CD4-positive, CD25-positive, alpha-beta regulatory T cell (primary cell): ENCODE measurements around the gene HMG20B. TPM values are rescaled to one million over a fixed set of nuclear protein-coding genes. Genes with fewer than 3 reads are reported as not detected.

Source experiments
- ATAC-seq, 2 donors: fragments of 150-1000 bp; cut with Tn5 transposase; one replicate each; pipeline ENCODE4 v1.10.0; 2021; ENCODE audit warnings: low read depth in 2 of 2, moderate number of reproducible peaks in 2 of 2, moderate library complexity in 1 of 2
- DNase-seq, 3 donors: peaks; one replicate each; pipeline versions ENCODE4 v3.0.0 to v3.0.0-alpha.2; 2012 to 2022; ENCODE audit warnings: mixed read lengths in 1 of 3
- H3K27ac ChIP-seq: one replicate; pipeline ENCODE4 v1.7.0; 2013; ENCODE audit warnings: mild to moderate bottlenecking, low read length; ENCODE audit not compliant: insufficient read depth, poor library complexity, severe bottlenecking
- H3K27me3 ChIP-seq: one replicate; pipeline ENCODE4 v1.7.0; 2013; ENCODE audit warnings: low read length; ENCODE audit not compliant: control insufficient read depth, insufficient read depth
- H3K36me3 ChIP-seq: one replicate; pipeline ENCODE4 v1.7.0; 2013; ENCODE audit warnings: mild to moderate bottlenecking, low read length, moderate library complexity; ENCODE audit not compliant: control insufficient read depth, insufficient read depth
- H3K4me1 ChIP-seq: 2 replicates; pipeline ENCODE4 v1.7.0; 2013; ENCODE audit warnings: mild to moderate bottlenecking, low read length; ENCODE audit not compliant: insufficient read depth, control insufficient read depth, poor library complexity, severe bottlenecking
- H3K4me3 ChIP-seq: one replicate; pipeline ENCODE4 v1.7.0; 2013; ENCODE audit warnings: low read depth, mild to moderate bottlenecking, low read length, moderate library complexity
- H3K9me3 ChIP-seq, 2 experiments: 1 replicate in 1 of 2; 2 replicates in 1 of 2; pipeline ENCODE4 v1.7.0; 2013; ENCODE audit warnings: low read length in 2 of 2, mild to moderate bottlenecking in 1 of 2, moderate library complexity in 1 of 2; ENCODE audit not compliant: control insufficient read depth in 2 of 2
- H3K27ac Mint-ChIP-seq, 3 donors: one replicate each; pipeline ENCODE4 v1.8.0; 2020 to 2022; ENCODE audit warnings: mild to moderate bottlenecking in 3 of 3, mixed read lengths in 3 of 3, moderate library complexity in 2 of 3
- H3K27me3 Mint-ChIP-seq: one replicate; pipeline ENCODE4 v1.8.0; 2022; ENCODE audit warnings: mild to moderate bottlenecking, mixed read lengths
- H3K36me3 Mint-ChIP-seq: one replicate; pipeline ENCODE4 v1.8.0; 2020; ENCODE audit warnings: mixed read lengths
- H3K4me1 Mint-ChIP-seq, 4 donors: one replicate each; pipeline ENCODE4 v1.8.0; 2020 to 2022; ENCODE audit warnings: mixed read lengths in 4 of 4, mild to moderate bottlenecking in 1 of 4
- H3K4me3 Mint-ChIP-seq, 4 donors: one replicate each; pipeline ENCODE4 v1.8.0; 2020 to 2022; ENCODE audit warnings: mild to moderate bottlenecking in 4 of 4, mixed read lengths in 4 of 4, moderate library complexity in 3 of 4
- H3K9me3 Mint-ChIP-seq, 7 donors: one replicate each; pipeline ENCODE4 v1.8.0; 2020 to 2022; ENCODE audit warnings: mixed read lengths in 7 of 7, mild to moderate bottlenecking in 3 of 7, moderate library complexity in 2 of 7
- polyA plus RNA-seq, 4 donors: library from polyadenylated mRNA; unstranded; fragments of 300-500 nt; fragmentation: Illumina TruSeq; gene quantifications; one replicate each; pipeline ENCODE4 v1.2.3, GENCODE V29; 2021
- total RNA-seq: library from RNA; stranded (reverse); gene quantifications from one replicate; pipeline ENCODE4 v1.2.3, GENCODE V29; 2022

Gene HMG20B
- 47.8 TPM for total RNA-seq
- 10 to 100 TPM; 35.4 to 49.3 (median 40.6) TPM for polyA plus RNA-seq

DNA sequence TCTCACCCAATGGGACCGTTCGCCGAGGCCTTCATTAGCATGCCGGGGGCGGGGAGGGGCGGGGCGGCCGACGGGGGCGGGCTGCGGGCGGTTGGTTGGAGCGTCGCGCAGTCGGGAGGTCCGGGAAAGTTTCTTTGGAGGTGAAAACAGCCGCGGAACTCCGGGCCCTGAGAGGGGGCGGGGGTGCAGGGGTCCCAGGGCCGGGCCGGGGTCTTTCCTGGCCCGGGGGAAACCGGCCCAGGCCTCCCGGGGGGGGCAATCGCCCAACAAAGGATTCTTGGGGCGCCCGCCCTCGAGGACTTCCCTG, at the start of gene HMG20B:
TSS of gene HMG20B (plus strand) at position 90 of the 307 bp plus-strand sequence. CDS start 366 bp downstream, outside the sequence.
- H3K9me3 Mint-ChIP-seq: no peaks in the 10 kb centered on the region
- peak within 1 kb of the TSS; percentile 67 for H3K27ac ChIP-seq
- DNase-seq: no peak
- peaks cover 0 to 22% (median 8%) of the 10 kb centered on the region in 4 donors for H3K4me1 Mint-ChIP-seq
- H3K27me3 ChIP-seq: no peaks in the 10 kb centered on the region
- H3K4me1 ChIP-seq: peaks cover 19% of the 10 kb centered on the region
- H3K27me3 Mint-ChIP-seq: no peaks in the 10 kb centered on the region
- H3K27ac Mint-ChIP-seq: peak within 1 kb of the TSS; percentile 67 to 90 (median 75)
- H3K36me3 Mint-ChIP-seq: peaks cover 7% of the 10 kb centered on the region
- no peaks in the 10 kb centered on the region for H3K36me3 ChIP-seq
- H3K4me3 ChIP-seq: peak within 1 kb of the TSS; percentile 70
- no peak for ATAC-seq
- H3K4me3 Mint-ChIP-seq: peak within 1 kb of the TSS; percentile 86 to 90 (median 87)
- no peaks in the 10 kb centered on the region for H3K9me3 ChIP-seq

DNA sequence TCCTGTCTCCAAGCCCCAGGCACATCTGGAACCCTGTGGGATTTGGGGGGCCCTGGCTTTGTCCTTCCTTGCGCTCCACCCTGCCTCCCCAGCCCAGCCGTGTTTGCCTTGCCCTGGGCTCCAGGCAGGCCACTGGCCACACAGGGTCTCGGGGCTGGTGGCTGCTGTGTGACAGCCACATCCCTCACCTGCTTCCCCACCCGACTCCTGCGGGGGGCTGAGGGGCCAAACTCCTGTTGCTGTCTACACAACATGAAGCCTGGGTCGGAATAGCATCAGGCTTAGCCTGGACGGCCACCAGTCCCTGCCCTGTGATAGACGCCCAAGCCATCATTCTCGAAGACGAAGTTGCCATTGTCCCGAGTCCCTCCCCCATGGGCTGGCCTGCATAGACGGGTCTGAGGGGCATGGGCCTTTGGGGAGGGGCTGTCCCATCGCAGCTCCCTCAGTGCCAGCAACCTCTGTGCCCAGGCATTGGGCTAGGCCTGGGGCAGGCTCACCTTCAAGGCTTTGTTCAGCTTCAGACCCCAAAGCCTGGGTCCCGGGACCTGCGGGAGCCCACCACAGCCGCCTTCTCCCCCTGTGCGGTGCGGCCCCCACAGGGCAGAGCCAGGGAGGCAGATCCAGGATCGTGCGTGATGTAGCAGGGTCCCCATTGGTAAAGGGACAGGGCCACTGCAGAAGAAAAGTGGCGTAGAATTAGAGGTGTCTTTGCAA, 49.2 kb upstream of the HMG20B start:
- Histone ChIP-seq H3K9me3 (no peaks in the 10 kb centered on the region), H3K4me3 (no peak overlapping the region), H3K36me3 (peaks cover 54% of the 10 kb centered on the region), H3K27me3 (no peaks in the 10 kb centered on the region), H3K27ac (no peak overlapping the region), H3K4me1 (no peaks in the 10 kb centered on the region)
- ATAC-seq: no peak
- Mint-ChIP-seq H3K27ac (no peak overlapping the region), H3K9me3 (no peaks in the 10 kb centered on the region), H3K27me3 (no peaks in the 10 kb centered on the region), H3K36me3 (peaks cover 4% of the 10 kb centered on the region), H3K4me1 (peaks cover 0 to 5% (median 2%) of the 10 kb centered on the region in 4 donors), H3K4me3 (no peak overlapping the region)
- no peak for DNase-seq

DNA sequence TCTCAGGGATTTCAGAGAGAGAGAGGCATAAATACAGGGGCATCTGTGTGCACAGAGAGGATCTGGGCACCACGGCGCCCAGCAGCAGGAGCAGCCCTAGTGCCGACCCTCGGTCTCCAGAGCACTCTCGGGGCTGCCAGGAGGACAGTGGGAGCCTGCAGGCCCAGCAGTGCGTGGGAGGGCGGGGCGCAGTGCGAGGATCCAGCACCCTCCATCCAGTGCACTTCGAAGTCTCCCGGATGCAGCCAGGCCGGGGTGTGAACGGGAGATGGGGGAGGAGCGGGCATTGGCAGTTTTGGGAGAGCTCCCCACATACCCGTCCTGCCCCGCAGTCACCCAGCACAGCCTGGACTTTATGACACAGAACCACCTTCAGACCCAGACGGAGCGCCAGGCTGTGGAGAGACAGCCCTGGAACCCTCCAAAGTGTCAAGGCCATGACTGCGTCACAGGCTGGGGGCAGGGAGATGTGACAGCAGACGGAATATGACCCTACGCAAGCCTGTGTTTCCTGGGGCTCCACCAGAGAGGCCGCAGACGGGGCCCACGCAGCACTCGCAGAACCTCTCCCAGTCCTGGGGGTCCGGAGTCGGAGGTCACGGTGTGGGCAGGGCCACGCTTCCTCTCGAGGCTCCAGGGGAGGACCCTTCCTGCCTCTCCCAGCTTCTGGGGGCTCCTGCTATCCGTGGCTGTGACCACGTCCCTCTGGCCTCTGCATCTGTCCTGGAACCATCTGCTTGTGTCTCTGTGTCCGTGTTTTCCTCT, 48.5 kb upstream of the HMG20B start:
- no peak overlapping the region for H3K27ac ChIP-seq
- H3K4me3 ChIP-seq: no peak overlapping the region
- Mint-ChIP-seq H3K36me3 (peaks cover 4% of the 10 kb centered on the region), H3K27ac (no peak overlapping the region), H3K4me1 (peaks cover 0 to 4% (median 2%) of the 10 kb centered on the region in 4 donors), H3K9me3 (no peaks in the 10 kb centered on the region), H3K4me3 (no peak overlapping the region), H3K27me3 (no peaks in the 10 kb centered on the region)
- DNase-seq (no peak), ATAC-seq (no peak)
- no peaks in the 10 kb centered on the region for H3K27me3 ChIP-seq
- no peaks in the 10 kb centered on the region for H3K9me3 ChIP-seq
- H3K4me1 ChIP-seq: no peaks in the 10 kb centered on the region
- peaks cover 53% of the 10 kb centered on the region for H3K36me3 ChIP-seq

DNA sequence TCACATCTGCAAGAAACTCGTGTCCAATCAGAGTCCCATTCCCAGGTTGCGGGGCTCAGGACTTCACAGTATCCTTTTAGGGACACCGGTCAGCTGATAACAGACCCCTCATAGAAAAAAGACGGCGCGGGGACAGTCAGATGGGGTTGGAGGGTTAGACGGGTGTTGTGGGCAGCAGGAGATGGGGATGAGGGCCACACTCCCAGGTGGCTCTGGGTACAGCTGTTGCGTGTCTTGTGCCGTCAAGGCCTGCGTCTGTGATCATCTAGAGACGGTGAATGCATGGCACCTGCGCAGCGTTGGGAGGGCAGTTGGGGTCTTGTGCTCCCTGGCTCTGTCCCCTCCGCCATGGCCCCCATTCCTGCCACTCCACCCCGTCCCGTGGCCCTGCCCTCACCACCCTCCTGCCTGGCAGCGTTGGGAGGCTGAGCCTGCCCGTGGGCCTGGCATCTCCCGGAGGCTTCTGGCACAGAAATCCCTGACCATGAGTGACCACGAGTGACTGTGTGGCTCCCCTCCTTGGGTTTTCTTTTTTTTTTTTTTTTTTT, 47.8 kb upstream of the HMG20B start:
- ATAC-seq: no peak
- Mint-ChIP-seq H3K27ac (no peak overlapping the region), H3K27me3 (no peaks in the 10 kb centered on the region), H3K4me3 (no peak overlapping the region), H3K9me3 (no peaks in the 10 kb centered on the region), H3K36me3 (peaks cover 4% of the 10 kb centered on the region), H3K4me1 (peaks cover 0 to 4% (median 2%) of the 10 kb centered on the region in 4 donors)
- H3K27ac ChIP-seq: no peak overlapping the region
- peaks cover 46% of the 10 kb centered on the region for H3K36me3 ChIP-seq
- no peaks in the 10 kb centered on the region for H3K27me3 ChIP-seq
- no peaks in the 10 kb centered on the region for H3K9me3 ChIP-seq
- no peak overlapping the region for H3K4me3 ChIP-seq
- H3K4me1 ChIP-seq: no peaks in the 10 kb centered on the region
- DNase-seq: no peak

DNA sequence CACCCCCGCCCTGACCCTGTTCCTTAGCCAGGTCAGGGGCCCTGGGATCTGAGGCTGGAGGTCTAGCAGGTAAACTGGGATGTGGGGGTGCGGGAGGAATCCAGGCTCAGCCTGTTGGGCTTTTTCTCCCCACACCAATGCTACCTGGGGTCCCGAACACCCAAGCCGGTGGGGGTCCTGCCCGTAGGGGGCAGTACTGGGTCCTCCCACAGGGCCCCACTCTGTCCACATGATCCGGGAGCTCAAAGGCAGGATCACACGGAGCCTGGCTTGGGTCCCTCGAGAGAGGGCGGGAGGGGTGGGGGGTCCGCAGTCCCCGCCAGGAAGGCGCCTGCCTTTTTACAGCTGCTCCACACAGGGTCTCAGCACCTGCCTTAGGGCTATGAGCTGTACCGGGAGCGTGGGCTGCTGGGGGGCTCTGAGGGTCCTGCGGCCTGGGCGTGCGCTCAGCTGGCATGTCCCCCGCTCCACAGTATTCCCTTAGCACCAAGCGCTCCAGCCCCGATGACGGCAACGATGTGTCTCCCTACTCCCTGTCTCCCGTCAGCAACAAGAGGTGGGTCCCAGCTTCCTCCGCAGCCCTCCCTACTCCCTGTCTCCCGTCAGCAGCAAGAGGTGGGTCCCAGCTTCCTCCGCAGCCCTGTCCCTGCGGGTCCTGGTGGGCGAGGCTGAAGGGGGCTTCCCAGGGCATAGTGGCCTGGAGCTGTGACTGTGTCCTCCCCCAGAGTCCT, 46.1 kb upstream of the HMG20B start:
- Mint-ChIP-seq H3K4me3 (no peak overlapping the region), H3K36me3 (no peaks in the 10 kb centered on the region), H3K27ac (no peak overlapping the region), H3K27me3 (no peaks in the 10 kb centered on the region), H3K9me3 (no peaks in the 10 kb centered on the region), H3K4me1 (no peaks in the 10 kb centered on the region)
- H3K4me1 ChIP-seq: no peaks in the 10 kb centered on the region
- H3K27me3 ChIP-seq: no peaks in the 10 kb centered on the region
- H3K9me3 ChIP-seq: no peaks in the 10 kb centered on the region
- H3K4me3 ChIP-seq: no peak overlapping the region
- H3K27ac ChIP-seq: no peak overlapping the region
- ATAC-seq (no peak), DNase-seq (no peak)
- peaks cover 54% of the 10 kb centered on the region for H3K36me3 ChIP-seq

DNA sequence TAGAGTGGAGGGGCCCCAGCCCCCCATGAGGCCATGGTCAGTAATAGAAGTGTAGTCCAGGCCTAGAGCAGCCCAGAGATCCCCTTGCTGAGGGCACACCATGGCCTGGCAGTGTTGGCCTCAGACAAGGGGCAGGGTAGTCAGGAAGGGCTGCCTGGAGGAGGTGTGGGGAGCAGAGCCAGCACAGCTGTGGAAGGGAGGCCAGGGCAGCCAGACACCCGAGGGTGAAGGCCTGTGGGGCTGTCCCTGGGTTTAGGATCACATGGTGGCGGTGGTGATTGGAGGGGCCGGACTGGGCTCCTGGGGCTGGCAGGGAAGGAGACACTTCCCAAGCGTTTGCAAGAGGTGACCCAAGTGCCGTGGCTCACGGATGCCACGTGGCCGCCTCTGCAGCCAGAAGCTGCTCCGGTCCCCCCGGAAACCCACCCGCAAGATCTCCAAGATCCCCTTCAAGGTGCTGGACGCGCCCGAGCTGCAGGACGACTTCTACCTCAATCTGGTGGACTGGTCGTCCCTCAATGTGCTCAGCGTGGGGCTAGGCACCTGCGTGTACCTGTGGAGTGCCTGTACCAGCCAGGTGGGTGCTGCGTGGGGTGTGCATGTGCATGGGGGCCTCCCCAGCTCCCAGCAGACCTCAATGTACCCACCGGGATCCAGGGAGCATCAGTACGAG, 45.4 kb upstream of the HMG20B start:
- Mint-ChIP-seq H3K4me3 (no peak overlapping the region), H3K36me3 (no peaks in the 10 kb centered on the region), H3K27me3 (no peaks in the 10 kb centered on the region), H3K9me3 (no peaks in the 10 kb centered on the region), H3K27ac (no peak overlapping the region), H3K4me1 (no peaks in the 10 kb centered on the region)
- H3K27me3 ChIP-seq: no peaks in the 10 kb centered on the region
- no peak overlapping the region for H3K27ac ChIP-seq
- ATAC-seq (no peak), DNase-seq (no peak)
- H3K36me3 ChIP-seq: peaks cover 52% of the 10 kb centered on the region
- H3K9me3 ChIP-seq: no peaks in the 10 kb centered on the region
- no peaks in the 10 kb centered on the region for H3K4me1 ChIP-seq
- H3K4me3 ChIP-seq: no peak overlapping the region

DNA sequence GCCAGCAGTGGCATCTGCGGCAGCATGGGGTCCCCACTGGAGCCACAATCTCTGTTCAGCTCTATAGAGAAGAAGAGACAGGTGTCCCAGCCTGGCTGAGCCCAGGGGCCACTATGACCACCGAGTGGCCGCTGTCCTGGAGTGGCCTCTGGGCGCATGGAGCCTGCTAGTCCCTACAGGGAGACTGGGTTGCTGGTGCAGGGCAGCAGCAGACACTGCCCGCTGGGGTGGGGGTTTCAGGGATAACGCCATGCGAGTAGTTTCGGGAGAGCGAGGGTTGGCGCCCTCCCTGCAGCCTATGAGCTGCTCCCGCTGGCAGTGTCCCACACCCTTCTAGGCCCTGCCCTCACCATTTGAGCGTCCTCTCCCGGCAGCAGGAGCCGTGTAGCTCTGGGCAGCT, 44.7 kb upstream of the HMG20B start:
- peaks cover 53% of the 10 kb centered on the region for H3K36me3 ChIP-seq
- H3K27ac Mint-ChIP-seq: no peak overlapping the region

More for the DNA sequence above, 44.7 kb upstream of the HMG20B start:
- H3K4me1 ChIP-seq: no peaks in the 10 kb centered on the region
- ATAC-seq (no peak), DNase-seq (no peak)
- H3K4me3 ChIP-seq: no peak overlapping the region
- H3K36me3 Mint-ChIP-seq: no peaks in the 10 kb centered on the region
- H3K4me3 Mint-ChIP-seq: no peak overlapping the region
- H3K27ac ChIP-seq: no peak overlapping the region
- no peaks in the 10 kb centered on the region for H3K9me3 Mint-ChIP-seq
- no peaks in the 10 kb centered on the region for H3K4me1 Mint-ChIP-seq
- H3K27me3 Mint-ChIP-seq: no peaks in the 10 kb centered on the region
- no peaks in the 10 kb centered on the region for H3K27me3 ChIP-seq
- H3K9me3 ChIP-seq: no peaks in the 10 kb centered on the region
